Suprapubic skin (tissue), 4 donors: Measurements from ENCODE around the gene TATDN3.

Experiments used
- POLR2A ChIP-seq, 2 donors: fragments of 450-650 bp; IDR thresholded peaks; one replicate each; pipeline ENCODE4 v1.6.1; 2017; ENCODE audit warnings: antibody characterized with exemption in 2 of 2, mild to moderate bottlenecking in 2 of 2, moderate library complexity in 2 of 2
- POLR2AphosphoS5 ChIP-seq, 3 donors: sonication (generic); formaldehyde crosslinking; IDR thresholded peaks; one replicate each; pipeline ENCODE4 v1.6.1; 2017; ENCODE audit warnings: antibody characterized with exemption in 3 of 3
- TF ChIP-seq, protein P1 (sequence below), 2 donors: fragments of 200-600 bp in 1 of 2; fragments of 450-650 bp in 1 of 2; sonication (generic) in 1 of 2; IDR thresholded peaks; one replicate each; pipeline ENCODE4 v1.5.1; 2016 to 2019; ENCODE audit warnings: antibody characterized with exemption in 2 of 2, mild to moderate bottlenecking in 1 of 2, moderate library complexity in 1 of 2

DNA sequence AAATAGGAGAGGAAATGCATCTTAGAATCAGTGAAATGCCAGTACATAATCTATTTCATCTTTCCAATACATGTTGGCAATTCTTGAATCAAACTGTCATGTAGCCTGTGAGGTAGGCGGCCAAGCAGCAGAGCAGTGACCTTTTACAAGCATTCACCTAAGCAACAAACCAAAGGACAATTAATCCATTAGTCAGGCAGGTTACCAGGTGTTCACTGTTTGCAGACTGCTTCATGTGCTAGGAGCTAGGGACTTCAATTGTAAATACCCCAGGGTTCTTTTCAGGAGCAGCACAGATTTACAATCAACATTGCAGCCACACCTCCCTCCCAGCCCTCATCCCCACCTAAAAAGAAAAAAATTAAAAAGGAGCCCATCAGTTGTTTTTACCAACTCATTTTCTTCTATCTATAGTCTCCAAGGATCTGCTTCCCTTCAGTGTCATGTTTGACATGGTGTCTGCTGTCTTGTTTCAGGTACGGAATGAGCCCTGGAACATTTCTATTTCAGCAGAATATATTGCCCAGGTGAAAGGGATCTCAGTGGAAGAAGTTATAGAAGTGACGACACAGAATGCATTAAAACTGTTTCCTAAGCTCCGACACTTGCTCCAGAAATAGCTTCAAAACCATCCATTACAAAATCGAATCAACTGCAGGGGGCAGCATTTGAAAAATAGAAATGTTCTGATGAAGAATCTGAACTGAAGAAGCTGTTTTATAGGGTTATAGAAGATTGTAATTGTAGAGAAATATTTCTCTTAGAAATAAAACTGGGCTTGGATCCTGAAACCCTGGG, 23.0 kb downstream of the TATDN3 start:
- TF ChIP-seq, protein P1, sequence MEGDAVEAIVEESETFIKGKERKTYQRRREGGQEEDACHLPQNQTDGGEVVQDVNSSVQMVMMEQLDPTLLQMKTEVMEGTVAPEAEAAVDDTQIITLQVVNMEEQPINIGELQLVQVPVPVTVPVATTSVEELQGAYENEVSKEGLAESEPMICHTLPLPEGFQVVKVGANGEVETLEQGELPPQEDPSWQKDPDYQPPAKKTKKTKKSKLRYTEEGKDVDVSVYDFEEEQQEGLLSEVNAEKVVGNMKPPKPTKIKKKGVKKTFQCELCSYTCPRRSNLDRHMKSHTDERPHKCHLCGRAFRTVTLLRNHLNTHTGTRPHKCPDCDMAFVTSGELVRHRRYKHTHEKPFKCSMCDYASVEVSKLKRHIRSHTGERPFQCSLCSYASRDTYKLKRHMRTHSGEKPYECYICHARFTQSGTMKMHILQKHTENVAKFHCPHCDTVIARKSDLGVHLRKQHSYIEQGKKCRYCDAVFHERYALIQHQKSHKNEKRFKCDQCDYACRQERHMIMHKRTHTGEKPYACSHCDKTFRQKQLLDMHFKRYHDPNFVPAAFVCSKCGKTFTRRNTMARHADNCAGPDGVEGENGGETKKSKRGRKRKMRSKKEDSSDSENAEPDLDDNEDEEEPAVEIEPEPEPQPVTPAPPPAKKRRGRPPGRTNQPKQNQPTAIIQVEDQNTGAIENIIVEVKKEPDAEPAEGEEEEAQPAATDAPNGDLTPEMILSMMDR (IDR thresholded peaks at IDR 0.05): no peak
- TF ChIP-seq POLR2A (IDR thresholded peaks at IDR 0.05) (no peak), POLR2AphosphoS5 (IDR thresholded peaks at IDR 0.05) (no peak)
